RWPE2 (cell line): ENCODE data around the gene PSMD13.

Experiments
- ATAC-seq: fragments of 200-7000 bp; cut with Tn5 transposase; 3 replicates; pipeline ENCODE4 v1.9.1; 2021; ENCODE audit warnings: low read depth
- DNase-seq: peaks from one replicate; pipeline ENCODE4 v3.0.0-alpha.2; 2020; ENCODE audit warnings: low spot score
- H3K27ac ChIP-seq: fragments of 450-650 bp; 2 replicates; pipeline ENCODE4 v1.5.1; 2017; ENCODE audit warnings: mild to moderate bottlenecking; ENCODE audit not compliant: poor library complexity, severe bottlenecking
- H3K27me3 ChIP-seq: fragments of 250-450 bp; sonication (Bioruptor Pico); 2 replicates; pipeline ENCODE4 v1.5.1; 2021; ENCODE audit warnings: mild to moderate bottlenecking, moderate library complexity; ENCODE audit not compliant: insufficient read depth, poor library complexity, severe bottlenecking
- H3K36me3 ChIP-seq: fragments of 250-450 bp; sonication (Bioruptor Pico); 2 replicates; pipeline ENCODE4 v1.5.1; 2020; ENCODE audit warnings: low read depth, mild to moderate bottlenecking, moderate library complexity
- H3K4me1 ChIP-seq: fragments of 250-450 bp; sonication (Bioruptor Pico); 2 replicates; pipeline ENCODE4 v1.5.1; 2021; ENCODE audit warnings: mild to moderate bottlenecking, moderate library complexity; ENCODE audit not compliant: insufficient read depth, poor library complexity, severe bottlenecking
- H3K4me3 ChIP-seq: fragments of 250-450 bp; sonication (Bioruptor Pico); 2 replicates; pipeline ENCODE4 v1.5.1; 2021; ENCODE audit warnings: mild to moderate bottlenecking, moderate library complexity; ENCODE audit not compliant: severe bottlenecking
- H3K9me3 ChIP-seq: fragments of 250-450 bp; sonication (Bioruptor Pico); 2 replicates; pipeline ENCODE4 v1.5.1; 2021; ENCODE audit warnings: mild to moderate bottlenecking, moderate library complexity; ENCODE audit not compliant: severe bottlenecking
- TF ChIP-seq, protein P1 (sequence below): fragments of 450-650 bp; IDR thresholded peaks from one replicate; pipeline ENCODE4 v1.5.1; 2017; ENCODE audit warnings: mild to moderate bottlenecking, moderate library complexity; ENCODE audit not compliant: poor library complexity, severe bottlenecking

PSMD13 gene

DNA sequence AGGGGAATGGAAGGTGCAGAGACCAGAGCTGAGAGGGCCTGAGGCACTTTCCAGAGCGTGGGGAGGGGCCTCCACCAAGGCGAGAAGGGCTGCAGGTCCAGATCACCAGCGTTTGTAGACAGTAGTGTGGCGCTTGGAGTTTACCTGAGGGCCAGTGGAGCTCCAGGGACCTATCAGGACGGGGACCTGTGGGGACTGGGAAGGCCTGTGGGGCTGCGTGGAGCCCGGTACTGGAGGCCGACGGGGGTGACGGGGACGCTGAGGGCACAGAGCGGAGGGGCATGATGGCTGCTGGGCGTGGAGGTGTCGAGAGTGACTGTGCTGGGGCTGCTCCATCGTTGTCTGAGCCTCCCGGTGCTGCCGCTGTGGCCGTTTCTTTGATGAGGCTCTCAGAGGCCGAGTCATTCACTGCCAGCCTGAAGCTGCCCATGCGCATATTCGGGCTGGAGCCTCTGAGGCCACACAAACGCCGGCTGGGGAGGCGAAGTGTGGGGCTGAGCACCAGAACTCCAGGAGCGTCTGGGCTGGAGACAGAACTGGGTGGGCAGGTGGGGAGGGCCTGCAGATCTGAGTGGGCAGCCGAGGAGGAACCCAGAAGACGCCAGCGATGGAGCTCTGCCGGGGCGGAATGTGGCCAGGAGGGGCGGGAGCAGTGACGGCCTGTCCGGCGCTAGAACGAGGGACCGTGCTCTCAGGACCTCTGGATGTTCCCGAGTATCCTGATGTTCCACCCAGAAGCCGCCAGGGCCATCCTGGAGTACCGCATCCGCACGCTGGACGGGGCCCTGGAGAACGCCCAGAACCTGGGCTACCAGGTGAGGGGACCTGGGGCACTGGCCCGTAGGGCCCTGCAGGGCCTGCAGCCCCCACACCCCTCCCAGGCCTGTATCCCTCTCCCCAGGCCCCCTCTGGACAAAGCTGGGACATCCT, 54.8 kb downstream of the PSMD13 start:
- no peak overlapping the region for H3K27ac ChIP-seq
- H3K4me1 ChIP-seq = no peaks in the 10 kb centered on the region

DNA sequence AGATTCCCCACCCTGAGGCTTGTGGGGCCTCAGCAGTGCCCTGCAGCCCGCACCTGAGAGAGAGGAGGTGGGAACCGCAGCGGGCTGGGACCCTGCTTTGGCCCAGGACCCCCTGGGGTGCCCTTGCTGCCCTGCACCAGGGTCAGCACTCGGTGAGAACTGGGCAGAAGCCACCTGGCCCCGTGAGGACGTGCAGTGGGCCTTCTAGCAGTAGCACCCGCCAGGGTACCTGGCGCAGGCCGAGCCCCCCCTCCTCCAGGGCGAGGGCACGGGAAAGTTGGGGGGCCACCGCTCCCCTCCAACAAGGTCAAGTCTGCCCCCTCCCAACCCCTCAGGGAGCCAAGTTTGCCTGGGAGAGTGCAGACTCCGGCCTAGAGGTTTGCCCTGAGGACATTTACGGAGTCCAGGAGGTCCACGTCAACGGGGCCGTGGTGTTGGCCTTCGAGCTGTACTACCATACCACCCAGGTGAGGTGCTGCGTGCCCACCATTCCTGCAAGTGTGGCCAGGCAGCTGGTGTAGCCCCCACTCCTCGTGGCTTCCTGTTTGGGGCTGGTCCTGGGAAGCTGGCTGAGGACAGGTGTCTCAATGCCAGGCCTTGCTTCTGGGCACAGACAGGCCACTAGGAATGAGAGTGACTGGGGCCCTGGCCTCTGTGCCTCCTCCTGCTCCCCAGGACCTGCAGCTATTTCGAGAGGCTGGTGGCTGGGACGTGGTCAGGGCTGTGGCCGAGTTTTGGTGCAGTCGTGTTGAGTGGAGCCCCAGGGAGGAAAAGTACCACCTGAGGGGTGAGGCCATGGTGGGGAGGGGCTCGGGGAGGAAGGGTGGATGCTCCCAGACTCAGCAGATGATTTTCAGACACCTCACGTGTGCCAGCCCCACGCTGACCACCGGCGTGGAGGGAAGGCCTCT, 55.7 kb downstream of the PSMD13 start:
- Histone ChIP-seq H3K36me3 (no peaks in the 10 kb centered on the region), H3K4me1 (no peaks in the 10 kb centered on the region), H3K27me3 (peaks cover 8% of the 10 kb centered on the region), H3K9me3 (no peaks in the 10 kb centered on the region), H3K4me3 (no peak overlapping the region), H3K27ac (no peak overlapping the region)
- ATAC-seq (no peak), DNase-seq (no peak)
- TF ChIP-seq, protein P1, sequence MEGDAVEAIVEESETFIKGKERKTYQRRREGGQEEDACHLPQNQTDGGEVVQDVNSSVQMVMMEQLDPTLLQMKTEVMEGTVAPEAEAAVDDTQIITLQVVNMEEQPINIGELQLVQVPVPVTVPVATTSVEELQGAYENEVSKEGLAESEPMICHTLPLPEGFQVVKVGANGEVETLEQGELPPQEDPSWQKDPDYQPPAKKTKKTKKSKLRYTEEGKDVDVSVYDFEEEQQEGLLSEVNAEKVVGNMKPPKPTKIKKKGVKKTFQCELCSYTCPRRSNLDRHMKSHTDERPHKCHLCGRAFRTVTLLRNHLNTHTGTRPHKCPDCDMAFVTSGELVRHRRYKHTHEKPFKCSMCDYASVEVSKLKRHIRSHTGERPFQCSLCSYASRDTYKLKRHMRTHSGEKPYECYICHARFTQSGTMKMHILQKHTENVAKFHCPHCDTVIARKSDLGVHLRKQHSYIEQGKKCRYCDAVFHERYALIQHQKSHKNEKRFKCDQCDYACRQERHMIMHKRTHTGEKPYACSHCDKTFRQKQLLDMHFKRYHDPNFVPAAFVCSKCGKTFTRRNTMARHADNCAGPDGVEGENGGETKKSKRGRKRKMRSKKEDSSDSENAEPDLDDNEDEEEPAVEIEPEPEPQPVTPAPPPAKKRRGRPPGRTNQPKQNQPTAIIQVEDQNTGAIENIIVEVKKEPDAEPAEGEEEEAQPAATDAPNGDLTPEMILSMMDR = no peak

More for the DNA sequence above, 54.8 kb downstream of the PSMD13 start:
- H3K36me3 ChIP-seq = no peaks in the 10 kb centered on the region
- TF ChIP-seq, protein P1 = no peak
- no peak for ATAC-seq
- no peaks in the 10 kb centered on the region for H3K9me3 ChIP-seq
- peaks cover 8% of the 10 kb centered on the region for H3K27me3 ChIP-seq
- DNase-seq = peak; percentile 66
- H3K4me3 ChIP-seq = no peak overlapping the region

DNA sequence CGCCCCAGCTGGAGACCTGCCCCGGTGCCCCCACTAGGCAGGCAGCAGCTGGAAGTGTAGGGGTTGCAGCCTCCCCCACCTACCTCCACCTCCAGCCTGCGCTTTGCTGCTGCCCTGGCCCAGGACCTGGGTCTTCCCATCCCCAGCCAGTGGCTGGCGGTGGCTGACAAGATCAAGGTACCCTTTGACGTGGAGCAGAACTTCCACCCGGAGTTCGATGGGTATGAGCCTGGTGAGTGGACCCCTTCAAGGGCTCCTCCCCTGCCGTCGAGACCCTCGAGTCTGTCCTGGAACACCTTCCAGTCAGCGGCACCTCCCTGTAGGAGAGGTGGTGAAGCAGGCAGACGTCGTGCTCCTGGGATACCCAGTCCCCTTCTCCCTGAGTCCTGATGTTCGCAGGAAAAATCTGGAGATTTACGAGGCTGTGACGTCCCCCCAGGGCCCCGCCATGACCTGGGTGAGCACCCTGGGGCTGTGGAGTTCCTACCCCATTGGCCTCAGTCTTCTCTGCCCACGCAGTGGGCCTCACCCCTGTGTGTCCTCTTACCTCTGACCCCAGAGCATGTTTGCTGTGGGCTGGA, 56.6 kb downstream of the PSMD13 start:
- H3K27ac ChIP-seq = no peak overlapping the region
- no peaks in the 10 kb centered on the region for H3K9me3 ChIP-seq
- H3K27me3 ChIP-seq = peaks cover 1% of the 10 kb centered on the region
- TF ChIP-seq, protein P1 = no peak
- H3K4me1 ChIP-seq = no peaks in the 10 kb centered on the region
- no peaks in the 10 kb centered on the region for H3K36me3 ChIP-seq
- ATAC-seq (no peak), DNase-seq (no peak)
- H3K4me3 ChIP-seq = no peak overlapping the region

DNA sequence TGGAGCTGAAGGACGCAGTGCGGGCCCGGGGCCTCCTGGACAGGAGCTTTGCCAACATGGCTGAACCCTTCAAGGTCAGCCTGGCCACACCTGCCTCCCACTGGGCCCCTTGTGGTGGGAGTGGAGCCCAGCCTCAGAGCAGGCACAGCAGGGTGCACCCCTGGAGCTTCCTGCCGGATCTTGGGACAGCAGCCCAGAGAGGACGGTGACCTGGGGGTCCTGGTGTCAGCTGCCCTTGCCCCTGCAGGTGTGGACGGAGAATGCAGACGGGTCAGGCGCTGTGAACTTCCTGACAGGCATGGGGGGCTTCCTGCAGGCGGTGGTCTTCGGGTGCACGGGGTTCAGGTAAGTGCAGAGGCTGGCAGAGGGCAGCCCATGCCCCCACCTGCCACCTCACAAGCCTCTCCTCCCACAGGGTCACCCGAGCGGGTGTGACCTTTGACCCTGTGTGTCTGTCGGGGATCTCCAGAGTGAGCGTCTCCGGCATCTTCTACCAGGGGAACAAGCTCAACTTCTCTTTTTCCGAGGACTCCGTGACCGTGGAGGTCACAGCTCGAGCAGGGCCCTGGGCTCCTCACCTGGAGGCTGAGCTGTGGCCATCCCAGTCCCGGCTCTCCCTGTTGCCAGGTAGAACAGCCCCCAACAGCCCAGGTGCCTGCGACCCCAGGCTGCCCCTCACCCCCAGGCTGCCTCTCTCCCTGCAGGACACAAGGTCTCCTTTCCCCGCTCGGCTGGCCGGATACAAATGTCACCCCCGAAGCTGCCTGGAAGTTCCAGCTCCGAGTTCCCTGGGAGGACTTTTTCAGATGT, 57.3 kb downstream of the PSMD13 start:
- H3K36me3 ChIP-seq = no peaks in the 10 kb centered on the region
- H3K27ac ChIP-seq = no peak overlapping the region
- no peaks in the 10 kb centered on the region for H3K9me3 ChIP-seq
- TF ChIP-seq, protein P1 = no peak
- H3K4me3 ChIP-seq = no peak overlapping the region
- ATAC-seq (no peak), DNase-seq (peak; percentile 62)
- no peaks in the 10 kb centered on the region for H3K4me1 ChIP-seq
- H3K27me3 ChIP-seq = no peaks in the 10 kb centered on the region
